PC-9 (cell line): ENCODE data around the gene BRIP1. TPM values are rescaled to one million over a fixed set of nuclear protein-coding genes. Genes with fewer than 3 reads are reported as not detected.

ENCODE experiments used
- BruUV-seq: library from RNA; stranded (reverse); fragments of 400-500 nt; replicated peaks from 2 replicates; lab custom pipeline; 2021; lab: Mats Ljungman, UMichigan
- CTCF ChIA-PET: fragments of 300-600 bp; sonication (Branson Sonifier 250); formaldehyde crosslinking; loops from one replicate; lab custom pipeline; 2022; ENCODE audit warnings: antibody characterized with exemption; lab: Charles Lee
- POLR2A ChIA-PET: fragments of 300-600 bp; sonication (Branson Sonifier 250); formaldehyde crosslinking; loops from one replicate; lab custom pipeline; 2022; ENCODE audit warnings: antibody characterized with exemption; ENCODE audit not compliant: unreplicated experiment; lab: Charles Lee
- DNase-seq, 2 experiments: peaks; one replicate each; pipeline versions ENCODE4 v3.0.0 to v3.0.0-alpha.2; 2015 to 2022; ENCODE audit warnings: mixed read lengths in 1 of 2
- H2AFZ ChIP-seq: fragments of 200-600 bp; sonication (generic); 2 replicates; pipeline ENCODE4 v1.8.1; 2017; ENCODE audit warnings: antibody characterized with exemption
- H3F3A ChIP-seq: fragments of 200-600 bp; sonication (generic); 2 replicates; pipeline ENCODE4 v1.8.1; 2017; ENCODE audit warnings: antibody characterized with exemption, mild to moderate bottlenecking, low read depth; ENCODE audit not compliant: insufficient read depth
- H3K27ac ChIP-seq: fragments of 200-600 bp; sonication (generic); 2 replicates; pipeline ENCODE4 v1.6.1; 2016; ENCODE audit warnings: mixed run types
- H3K27me3 ChIP-seq: fragments of 200-600 bp; sonication (generic); 2 replicates; pipeline ENCODE4 v1.6.1; 2016; ENCODE audit warnings: low read depth, mixed run types; ENCODE audit not compliant: insufficient read depth
- H3K36me3 ChIP-seq: fragments of 200-600 bp; sonication (generic); 2 replicates; pipeline ENCODE4 v1.6.1; 2016; ENCODE audit warnings: low read depth, mixed run types
- H3K4me1 ChIP-seq: fragments of 200-600 bp; sonication (generic); replicated peaks from 2 replicates; pipeline ENCODE4 v1.6.1; 2016; ENCODE audit warnings: mixed run types; ENCODE audit not compliant: insufficient read depth
- H3K4me2 ChIP-seq: fragments of 200-600 bp; sonication (generic); 2 replicates; pipeline ENCODE4 v1.6.1; 2017; ENCODE audit warnings: mixed run types
- H3K4me3 ChIP-seq: fragments of 200-600 bp; sonication (generic); 2 replicates; pipeline ENCODE4 v1.6.1; 2016; ENCODE audit warnings: mixed run types
- H3K79me2 ChIP-seq: fragments of 200-600 bp; sonication (generic); 2 replicates; pipeline ENCODE4 v1.6.1; 2017; ENCODE audit warnings: low read depth, mixed run types
- H3K9me2 ChIP-seq: fragments of 200-600 bp; sonication (generic); 2 replicates; pipeline ENCODE4 v1.8.1; 2017; ENCODE audit warnings: mild to moderate bottlenecking; ENCODE audit not compliant: insufficient read depth
- H3K9me3 ChIP-seq: fragments of 200-600 bp; sonication (generic); 2 replicates; pipeline ENCODE4 v1.8.1; 2016; ENCODE audit warnings: low read depth; ENCODE audit not compliant: insufficient read depth
- H4K20me1 ChIP-seq: fragments of 200-600 bp; sonication (generic); 2 replicates; pipeline ENCODE4 v1.8.1; 2017; ENCODE audit not compliant: insufficient read depth
- EZH2 ChIP-seq: fragments of 200-600 bp; sonication (generic); IDR thresholded peaks from 2 replicates; pipeline ENCODE4 v1.8.0; 2017; ENCODE audit warnings: antibody characterized with exemption, low read depth
- intact Hi-C: fragments of 100-400 bp; cut with micrococcal nuclease; formaldehyde crosslinking; loops from one replicate; pipeline ENCODE4 v1.10.0; 2022; ENCODE audit not compliant: unreplicated experiment
- total RNA-seq: library from RNA; stranded (reverse); gene quantifications from 2 replicates; pipeline ENCODE4 v1.2.3, GENCODE V29; 2021
- TF ChIP-seq, protein P1 (sequence below): fragments of 200-600 bp; sonication (generic); conservative IDR thresholded peaks from 2 replicates; pipeline ENCODE4 v1.6.1; 2017; ENCODE audit warnings: mixed run types, antibody characterized with exemption, mild to moderate bottlenecking, moderate library complexity

BRIP1 gene
- total RNA-seq, 1 experiment from 2014 or later: 16.0 TPM

DNA sequence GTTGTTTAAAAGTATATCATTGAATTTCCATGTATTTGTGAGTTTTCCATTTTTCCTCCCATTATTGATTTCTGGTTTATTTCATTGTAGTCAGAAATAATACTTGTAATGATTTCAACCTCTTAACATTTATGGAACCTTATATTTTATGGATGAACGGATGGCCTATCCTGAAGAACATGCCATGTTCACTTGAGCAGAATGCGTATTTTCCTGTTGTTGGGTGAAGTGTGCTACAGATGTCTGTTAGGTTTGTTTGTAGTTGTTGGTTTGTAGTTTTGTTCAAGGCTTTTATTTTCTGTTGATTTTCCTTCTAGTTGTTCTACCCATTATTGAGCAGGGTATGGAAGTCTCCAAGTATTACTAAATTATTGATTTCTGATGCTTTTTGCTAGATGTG is 165.1 kb downstream of the BRIP1 start:
- no peaks in the 10 kb centered on the region for H3K79me2 ChIP-seq
- H3K36me3 ChIP-seq: no peaks in the 10 kb centered on the region; the same call in 1 of the 2 replicates
- H3K9me3 ChIP-seq: peaks cover 12% of the 10 kb centered on the region; the same call in 1 of the 2 replicates
- H4K20me1 ChIP-seq: no peaks in the 10 kb centered on the region
- H2AFZ ChIP-seq: no peak overlapping the region
- DNase-seq: no peak
- CTCF ChIA-PET: no interaction called here
- no peak overlapping the region for H3K4me3 ChIP-seq
- no TSS peak for BruUV-seq
- H3K27me3 ChIP-seq: no peaks in the 10 kb centered on the region
- POLR2A ChIA-PET: no interaction called here
- H3K9me2 ChIP-seq: no peaks in the 10 kb centered on the region
- intact Hi-C loops: no loop called here
- no peak overlapping the region for H3K4me2 ChIP-seq
- no peaks in the 10 kb centered on the region; the same call in 1 of the 2 replicates for H3F3A ChIP-seq
- TF ChIP-seq, protein P1, sequence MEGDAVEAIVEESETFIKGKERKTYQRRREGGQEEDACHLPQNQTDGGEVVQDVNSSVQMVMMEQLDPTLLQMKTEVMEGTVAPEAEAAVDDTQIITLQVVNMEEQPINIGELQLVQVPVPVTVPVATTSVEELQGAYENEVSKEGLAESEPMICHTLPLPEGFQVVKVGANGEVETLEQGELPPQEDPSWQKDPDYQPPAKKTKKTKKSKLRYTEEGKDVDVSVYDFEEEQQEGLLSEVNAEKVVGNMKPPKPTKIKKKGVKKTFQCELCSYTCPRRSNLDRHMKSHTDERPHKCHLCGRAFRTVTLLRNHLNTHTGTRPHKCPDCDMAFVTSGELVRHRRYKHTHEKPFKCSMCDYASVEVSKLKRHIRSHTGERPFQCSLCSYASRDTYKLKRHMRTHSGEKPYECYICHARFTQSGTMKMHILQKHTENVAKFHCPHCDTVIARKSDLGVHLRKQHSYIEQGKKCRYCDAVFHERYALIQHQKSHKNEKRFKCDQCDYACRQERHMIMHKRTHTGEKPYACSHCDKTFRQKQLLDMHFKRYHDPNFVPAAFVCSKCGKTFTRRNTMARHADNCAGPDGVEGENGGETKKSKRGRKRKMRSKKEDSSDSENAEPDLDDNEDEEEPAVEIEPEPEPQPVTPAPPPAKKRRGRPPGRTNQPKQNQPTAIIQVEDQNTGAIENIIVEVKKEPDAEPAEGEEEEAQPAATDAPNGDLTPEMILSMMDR: no peak
- TF ChIP-seq EZH2: no peak
- H3K4me1 ChIP-seq: no peaks in the 10 kb centered on the region
- H3K27ac ChIP-seq: no peak overlapping the region

DNA sequence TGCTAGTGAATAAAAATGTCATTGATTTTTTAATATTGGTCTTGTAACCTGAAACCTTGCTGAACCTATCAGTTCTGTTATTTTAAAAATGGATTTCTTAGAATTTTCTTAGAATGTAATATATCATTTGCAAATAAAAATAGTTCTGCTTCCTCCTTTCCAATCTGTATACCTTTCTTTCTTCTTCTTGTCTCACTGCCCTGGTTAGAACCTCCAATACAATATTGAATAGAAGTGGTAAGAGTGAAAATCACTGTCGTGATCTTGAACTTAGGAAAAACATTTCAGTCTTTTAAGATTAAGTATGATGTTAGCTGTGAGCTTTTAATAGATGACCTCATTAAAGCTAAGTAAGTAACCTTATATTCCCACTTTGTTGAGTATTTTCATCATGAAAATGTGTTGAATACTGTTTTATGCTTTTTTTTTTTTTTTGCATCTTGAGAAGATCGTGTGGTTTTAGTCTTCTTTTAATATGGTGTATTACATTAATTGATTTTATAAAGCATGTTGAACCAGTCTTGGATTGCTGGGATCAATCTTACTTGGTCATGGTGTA is 167.5 kb downstream of the BRIP1 start:
- BruUV-seq: no TSS peak
- H4K20me1 ChIP-seq: no peaks in the 10 kb centered on the region
- H3K27ac ChIP-seq: no peak overlapping the region
- no peak for TF ChIP-seq EZH2
- TF ChIP-seq, protein P1: no peak
- no peaks in the 10 kb centered on the region for H3K9me2 ChIP-seq
- no peak overlapping the region for H2AFZ ChIP-seq
- DNase-seq: no peak
- POLR2A ChIA-PET: no interaction called here
- H3K4me2 ChIP-seq: no peak overlapping the region
- peaks cover 3% of the 10 kb centered on the region; the same call in 1 of the 2 replicates for H3K9me3 ChIP-seq
- H3F3A ChIP-seq: no peaks in the 10 kb centered on the region; the same call in 1 of the 2 replicates
- no peaks in the 10 kb centered on the region; the same call in 1 of the 2 replicates for H3K36me3 ChIP-seq
- H3K27me3 ChIP-seq: no peaks in the 10 kb centered on the region
- intact Hi-C loops: no loop called here
- H3K4me1 ChIP-seq: no peaks in the 10 kb centered on the region
- CTCF ChIA-PET: no interaction called here
- H3K79me2 ChIP-seq: no peaks in the 10 kb centered on the region
- H3K4me3 ChIP-seq: no peak overlapping the region

DNA sequence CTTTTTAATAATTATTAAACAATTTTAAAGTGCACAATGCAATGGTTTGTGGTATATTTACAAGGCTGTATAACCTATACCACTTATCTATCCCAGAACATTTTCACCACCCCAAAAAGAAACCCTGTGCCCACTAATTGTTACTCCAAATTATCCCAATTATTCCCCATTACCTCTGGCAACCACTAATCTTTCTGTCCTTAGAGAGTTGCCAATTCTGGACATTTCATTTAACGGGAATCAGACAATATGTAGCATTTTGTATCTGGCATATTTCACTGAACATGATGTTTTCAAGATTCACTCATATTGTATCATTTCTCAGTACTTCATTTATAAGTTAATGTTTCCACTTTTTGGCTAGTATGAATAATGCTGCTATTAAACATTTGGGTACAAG is 169.2 kb downstream of the BRIP1 start:
- H3K9me2 ChIP-seq: no peaks in the 10 kb centered on the region
- H3F3A ChIP-seq: no peaks in the 10 kb centered on the region; the same call in 1 of the 2 replicates
- no peak overlapping the region for H3K4me2 ChIP-seq
- H3K9me3 ChIP-seq: no peaks in the 10 kb centered on the region; the same call in 1 of the 2 replicates
- H3K36me3 ChIP-seq: no peaks in the 10 kb centered on the region; the same call in 1 of the 2 replicates
- no peak for TF ChIP-seq EZH2
- TF ChIP-seq, protein P1: no peak
- BruUV-seq: no TSS peak
- H3K27ac ChIP-seq: no peak overlapping the region
- DNase-seq: no peak
- H2AFZ ChIP-seq: no peak overlapping the region
- ChIA-PET CTCF (no interaction called here), POLR2A (no interaction called here)
- no peaks in the 10 kb centered on the region for H4K20me1 ChIP-seq
- H3K4me3 ChIP-seq: no peak overlapping the region
- H3K79me2 ChIP-seq: no peaks in the 10 kb centered on the region
- H3K4me1 ChIP-seq: no peaks in the 10 kb centered on the region
- H3K27me3 ChIP-seq: no peaks in the 10 kb centered on the region
- intact Hi-C loops: no loop called here
